ENCODE data around the gene ZNF281.

DNA sequence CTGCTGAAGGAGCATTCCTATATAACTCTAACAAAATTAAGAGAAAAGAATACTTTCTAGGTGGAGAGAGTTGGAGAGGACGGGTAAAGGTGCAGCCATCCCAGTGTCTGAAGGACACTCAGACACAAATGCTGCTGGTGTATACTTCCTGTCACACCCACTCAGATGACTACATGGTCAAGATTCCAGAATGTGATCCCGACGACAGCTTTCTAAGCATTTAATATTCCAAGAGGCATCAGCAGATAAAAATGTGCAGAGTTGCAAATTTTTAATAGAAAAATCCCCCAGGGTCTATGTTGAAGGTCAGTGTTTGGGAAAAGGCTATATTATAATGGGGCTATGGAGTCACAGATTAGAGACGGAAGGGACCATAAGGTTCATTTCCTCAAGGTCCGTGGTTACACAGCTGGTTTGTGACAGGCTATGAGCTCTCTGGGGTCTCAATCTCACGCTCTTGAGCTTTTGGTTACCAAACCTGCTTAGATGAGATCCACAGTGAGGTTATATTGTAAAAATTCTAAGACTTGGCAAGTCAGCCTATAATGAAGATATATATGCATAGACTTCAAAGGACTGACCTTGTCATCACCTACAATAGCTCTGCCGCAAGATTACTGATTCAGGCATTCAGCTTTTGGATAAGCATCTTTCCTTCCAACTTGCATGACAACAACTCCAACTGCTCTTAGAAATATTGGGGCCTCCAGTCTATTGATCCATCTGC, 35.1 kb downstream of the ZNF281 start:
- TF ChIP-seq, protein P1, sequence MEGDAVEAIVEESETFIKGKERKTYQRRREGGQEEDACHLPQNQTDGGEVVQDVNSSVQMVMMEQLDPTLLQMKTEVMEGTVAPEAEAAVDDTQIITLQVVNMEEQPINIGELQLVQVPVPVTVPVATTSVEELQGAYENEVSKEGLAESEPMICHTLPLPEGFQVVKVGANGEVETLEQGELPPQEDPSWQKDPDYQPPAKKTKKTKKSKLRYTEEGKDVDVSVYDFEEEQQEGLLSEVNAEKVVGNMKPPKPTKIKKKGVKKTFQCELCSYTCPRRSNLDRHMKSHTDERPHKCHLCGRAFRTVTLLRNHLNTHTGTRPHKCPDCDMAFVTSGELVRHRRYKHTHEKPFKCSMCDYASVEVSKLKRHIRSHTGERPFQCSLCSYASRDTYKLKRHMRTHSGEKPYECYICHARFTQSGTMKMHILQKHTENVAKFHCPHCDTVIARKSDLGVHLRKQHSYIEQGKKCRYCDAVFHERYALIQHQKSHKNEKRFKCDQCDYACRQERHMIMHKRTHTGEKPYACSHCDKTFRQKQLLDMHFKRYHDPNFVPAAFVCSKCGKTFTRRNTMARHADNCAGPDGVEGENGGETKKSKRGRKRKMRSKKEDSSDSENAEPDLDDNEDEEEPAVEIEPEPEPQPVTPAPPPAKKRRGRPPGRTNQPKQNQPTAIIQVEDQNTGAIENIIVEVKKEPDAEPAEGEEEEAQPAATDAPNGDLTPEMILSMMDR (conservative IDR thresholded peaks at IDR 0.05; ENCODE audit: low read depth, low read length) = no peak
- TF ChIP-seq POLR2A (IDR thresholded peaks at IDR 0.05; ENCODE audit: low read depth, low read length) (no peak), MAZ (IDR thresholded peaks at IDR 0.05; ENCODE audit: borderline replicate concordance, low read depth, low read length) (no peak), SMC3 (IDR thresholded peaks at IDR 0.05; ENCODE audit: low read depth, low read length) (no peak), RFX5 (IDR thresholded peaks at IDR 0.05; ENCODE audit: low read depth, low read length) (no peak), NFE2L2 (IDR thresholded peaks at IDR 0.05; ENCODE audit: low read depth, low read length) (no peak), RCOR1 (IDR thresholded peaks at IDR 0.05; ENCODE audit: insufficient replicate concordance, low read length) (no peak), RAD21 (IDR thresholded peaks at IDR 0.05; ENCODE audit: low read length) (no peak), MAFK (IDR thresholded peaks at IDR 0.05; ENCODE audit: low read depth, low read length) (peak; percentile 88), CHD1 (IDR thresholded peaks at IDR 0.05; ENCODE audit: low read depth, low read length) (no peak)
- TF ChIP-seq, protein P2, sequence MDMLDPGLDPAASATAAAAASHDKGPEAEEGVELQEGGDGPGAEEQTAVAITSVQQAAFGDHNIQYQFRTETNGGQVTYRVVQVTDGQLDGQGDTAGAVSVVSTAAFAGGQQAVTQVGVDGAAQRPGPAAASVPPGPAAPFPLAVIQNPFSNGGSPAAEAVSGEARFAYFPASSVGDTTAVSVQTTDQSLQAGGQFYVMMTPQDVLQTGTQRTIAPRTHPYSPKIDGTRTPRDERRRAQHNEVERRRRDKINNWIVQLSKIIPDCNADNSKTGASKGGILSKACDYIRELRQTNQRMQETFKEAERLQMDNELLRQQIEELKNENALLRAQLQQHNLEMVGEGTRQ (IDR thresholded peaks at IDR 0.05; ENCODE audit: low read depth, low read length) = no peak
- TF ChIP-seq, protein P3, sequence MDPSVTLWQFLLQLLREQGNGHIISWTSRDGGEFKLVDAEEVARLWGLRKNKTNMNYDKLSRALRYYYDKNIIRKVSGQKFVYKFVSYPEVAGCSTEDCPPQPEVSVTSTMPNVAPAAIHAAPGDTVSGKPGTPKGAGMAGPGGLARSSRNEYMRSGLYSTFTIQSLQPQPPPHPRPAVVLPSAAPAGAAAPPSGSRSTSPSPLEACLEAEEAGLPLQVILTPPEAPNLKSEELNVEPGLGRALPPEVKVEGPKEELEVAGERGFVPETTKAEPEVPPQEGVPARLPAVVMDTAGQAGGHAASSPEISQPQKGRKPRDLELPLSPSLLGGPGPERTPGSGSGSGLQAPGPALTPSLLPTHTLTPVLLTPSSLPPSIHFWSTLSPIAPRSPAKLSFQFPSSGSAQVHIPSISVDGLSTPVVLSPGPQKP (IDR thresholded peaks at IDR 0.05; ENCODE audit: borderline replicate concordance, low read depth, low read length) = no peak
